SK-N-SH (cell line): ENCODE data around the gene OLFM2.

Experiments
- ELF1 ChIP-seq: IDR thresholded peaks from 2 replicates; pipeline ENCODE4 v1.4.0; 2012
- MEF2A ChIP-seq: IDR thresholded peaks from 2 replicates; pipeline ENCODE4 v1.4.0; 2012; ENCODE audit warnings: low read depth, borderline replicate concordance
- NRF1 ChIP-seq: IDR thresholded peaks from 2 replicates; pipeline ENCODE4 v1.6.1; 2012; ENCODE audit warnings: low read depth, mild to moderate bottlenecking, low read length
- POLR2AphosphoS5 ChIP-seq: IDR thresholded peaks from 2 replicates; pipeline ENCODE4 v1.6.1; 2012; ENCODE audit warnings: low read depth, low read length
- SMC3 ChIP-seq: IDR thresholded peaks from 2 replicates; pipeline ENCODE4 v1.6.1; 2012; ENCODE audit warnings: low read depth, low read length, improper control_type of control experiment
- TF ChIP-seq, protein P1 (sequence below): fragments of 200-600 bp; sonication (generic); IDR thresholded peaks from 2 replicates; pipeline ENCODE4 v1.6.1; 2017; ENCODE audit warnings: antibody characterized with exemption, mild to moderate bottlenecking, moderate library complexity

DNA sequence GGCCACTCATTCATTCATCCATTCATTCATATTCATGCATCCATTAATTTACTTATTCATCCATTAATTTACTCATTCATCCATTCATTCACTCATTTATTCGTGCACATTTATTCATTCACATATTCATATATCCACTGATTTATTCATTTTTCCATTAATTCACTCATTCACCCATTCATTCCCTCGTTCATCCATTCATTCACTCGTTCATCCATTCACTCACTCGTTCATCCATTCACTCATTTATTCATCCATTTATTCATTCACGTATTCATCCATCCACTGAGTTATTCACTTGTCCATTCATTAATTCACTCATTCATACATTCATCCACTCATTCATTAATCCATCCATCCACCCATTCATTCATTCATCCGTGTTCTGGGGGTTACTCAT, 35.8 kb upstream of the OLFM2 start:
- TF ChIP-seq, protein P1, sequence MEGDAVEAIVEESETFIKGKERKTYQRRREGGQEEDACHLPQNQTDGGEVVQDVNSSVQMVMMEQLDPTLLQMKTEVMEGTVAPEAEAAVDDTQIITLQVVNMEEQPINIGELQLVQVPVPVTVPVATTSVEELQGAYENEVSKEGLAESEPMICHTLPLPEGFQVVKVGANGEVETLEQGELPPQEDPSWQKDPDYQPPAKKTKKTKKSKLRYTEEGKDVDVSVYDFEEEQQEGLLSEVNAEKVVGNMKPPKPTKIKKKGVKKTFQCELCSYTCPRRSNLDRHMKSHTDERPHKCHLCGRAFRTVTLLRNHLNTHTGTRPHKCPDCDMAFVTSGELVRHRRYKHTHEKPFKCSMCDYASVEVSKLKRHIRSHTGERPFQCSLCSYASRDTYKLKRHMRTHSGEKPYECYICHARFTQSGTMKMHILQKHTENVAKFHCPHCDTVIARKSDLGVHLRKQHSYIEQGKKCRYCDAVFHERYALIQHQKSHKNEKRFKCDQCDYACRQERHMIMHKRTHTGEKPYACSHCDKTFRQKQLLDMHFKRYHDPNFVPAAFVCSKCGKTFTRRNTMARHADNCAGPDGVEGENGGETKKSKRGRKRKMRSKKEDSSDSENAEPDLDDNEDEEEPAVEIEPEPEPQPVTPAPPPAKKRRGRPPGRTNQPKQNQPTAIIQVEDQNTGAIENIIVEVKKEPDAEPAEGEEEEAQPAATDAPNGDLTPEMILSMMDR: no peak
- TF ChIP-seq MEF2A (no peak), POLR2AphosphoS5 (no peak), SMC3 (no peak), NRF1 (no peak), ELF1 (no peak)
